Memory B cell (primary cell): ENCODE results near the gene RGPD5.
"Not testable (repeated sequence)": the region's sequence is repeated elsewhere in the genome, so short reads cannot be mapped to it uniquely, and the experiment has no call there.

Experiments
- ATAC-seq: fragments of 150-1000 bp; cut with Tn5 transposase; 2 replicates; pipeline ENCODE4 v1.10.0; 2021; ENCODE audit warnings: low read depth, mild to moderate bottlenecking, moderate library complexity
- DNase-seq, 2 donors: peaks; one replicate each; pipeline ENCODE4 v3.0.0; 2022; ENCODE audit warnings: low spot score in 2 of 2
- H3K27ac Mint-ChIP-seq: one replicate; pipeline ENCODE4 v1.8.0; 2022; ENCODE audit warnings: mild to moderate bottlenecking, moderate library complexity, mixed read lengths
- H3K27me3 Mint-ChIP-seq: one replicate; pipeline ENCODE4 v1.8.0; 2022; ENCODE audit warnings: mixed read lengths
- H3K36me3 Mint-ChIP-seq: one replicate; pipeline ENCODE4 v1.8.0; 2022; ENCODE audit warnings: mild to moderate bottlenecking, mixed read lengths
- H3K4me1 Mint-ChIP-seq: one replicate; pipeline ENCODE4 v1.8.0; 2022; ENCODE audit warnings: mixed read lengths
- H3K4me3 Mint-ChIP-seq: one replicate; pipeline ENCODE4 v1.8.0; 2022; ENCODE audit warnings: mild to moderate bottlenecking, moderate library complexity, mixed read lengths
- H3K9me3 Mint-ChIP-seq: one replicate; pipeline ENCODE4 v1.8.0; 2022; ENCODE audit warnings: mixed read lengths

RGPD5 gene

GRCh38 chr2:109794074-109794737 is at the start of gene RGPD5:
RGPD5 (plus strand) TSS chr2:109794305; CDS start chr2:109794466, 161 bp downstream.
- ATAC-seq, result peak; percentile 98
- H3K4me3 Mint-ChIP-seq, H3K4me1 Mint-ChIP-seq, H3K27ac Mint-ChIP-seq, H3K9me3 Mint-ChIP-seq, DNase-seq, H3K36me3 Mint-ChIP-seq, H3K27me3 Mint-ChIP-seq: not testable (repeated sequence)

GRCh38 chr2:109751572-109751971 is 42.5 kb upstream of the RGPD5 start:
- H3K36me3 Mint-ChIP-seq, H3K27ac Mint-ChIP-seq, ATAC-seq, DNase-seq, H3K4me1 Mint-ChIP-seq, H3K27me3 Mint-ChIP-seq, H3K4me3 Mint-ChIP-seq, H3K9me3 Mint-ChIP-seq: not testable (repeated sequence)

- not testable (repeated sequence) for H3K27ac Mint-ChIP-seq, H3K4me3 Mint-ChIP-seq, ATAC-seq, H3K27me3 Mint-ChIP-seq, DNase-seq, H3K4me1 Mint-ChIP-seq, H3K9me3 Mint-ChIP-seq, H3K36me3 Mint-ChIP-seq
Measured at GRCh38 chr2:109757163-109757824, 36.8 kb upstream of the RGPD5 start.

GRCh38 chr2:109760265-109761042 is 33.7 kb upstream of the RGPD5 start:
- H3K4me1 Mint-ChIP-seq, H3K27me3 Mint-ChIP-seq, H3K9me3 Mint-ChIP-seq, H3K27ac Mint-ChIP-seq, H3K4me3 Mint-ChIP-seq, H3K36me3 Mint-ChIP-seq: not testable (repeated sequence)
- peak in 1 of 2 donors; percentile 10 for DNase-seq
- peak; percentile 49 for ATAC-seq

GRCh38 chr2:109761043-109761454 is 33.1 kb upstream of the RGPD5 start:
- H3K4me1 Mint-ChIP-seq, H3K4me3 Mint-ChIP-seq, H3K36me3 Mint-ChIP-seq, H3K9me3 Mint-ChIP-seq, DNase-seq, H3K27me3 Mint-ChIP-seq, H3K27ac Mint-ChIP-seq: not testable (repeated sequence)
- ATAC-seq, result peak; percentile 68

GRCh38 chr2:109761976-109762375 is 32.1 kb upstream of the RGPD5 start:
- not testable (repeated sequence) for H3K4me3 Mint-ChIP-seq, H3K4me1 Mint-ChIP-seq, ATAC-seq, H3K36me3 Mint-ChIP-seq, DNase-seq, H3K9me3 Mint-ChIP-seq, H3K27ac Mint-ChIP-seq, H3K27me3 Mint-ChIP-seq

- H3K27me3 Mint-ChIP-seq, H3K4me1 Mint-ChIP-seq, H3K36me3 Mint-ChIP-seq, H3K9me3 Mint-ChIP-seq, DNase-seq, H3K4me3 Mint-ChIP-seq, ATAC-seq, H3K27ac Mint-ChIP-seq: not testable (repeated sequence)
Measured at GRCh38 chr2:109766074-109766473, 28.0 kb upstream of the RGPD5 start.

GRCh38 chr2:109766886-109767578 is 27.1 kb upstream of the RGPD5 start:
- H3K27ac Mint-ChIP-seq, H3K4me3 Mint-ChIP-seq, H3K27me3 Mint-ChIP-seq, H3K4me1 Mint-ChIP-seq, DNase-seq, ATAC-seq, H3K9me3 Mint-ChIP-seq, H3K36me3 Mint-ChIP-seq: not testable (repeated sequence)

- DNase-seq, result not testable (repeated sequence)
Measured at GRCh38 chr2:109768934-109769333, 25.2 kb upstream of the RGPD5 start.

GRCh38 chr2:109779118-109779517 is 15.0 kb upstream of the RGPD5 start:
- H3K27ac Mint-ChIP-seq, H3K4me3 Mint-ChIP-seq, H3K36me3 Mint-ChIP-seq, H3K27me3 Mint-ChIP-seq, ATAC-seq, H3K4me1 Mint-ChIP-seq, H3K9me3 Mint-ChIP-seq, DNase-seq: not testable (repeated sequence)

More at GRCh38 chr2:109768934-109769333, 25.2 kb upstream of the RGPD5 start:
- H3K4me3 Mint-ChIP-seq, H3K36me3 Mint-ChIP-seq, H3K27me3 Mint-ChIP-seq, H3K9me3 Mint-ChIP-seq, ATAC-seq, H3K27ac Mint-ChIP-seq, H3K4me1 Mint-ChIP-seq: not testable (repeated sequence)

- not testable (repeated sequence) for H3K9me3 Mint-ChIP-seq, H3K27me3 Mint-ChIP-seq, DNase-seq, H3K4me1 Mint-ChIP-seq, H3K36me3 Mint-ChIP-seq, H3K27ac Mint-ChIP-seq, H3K4me3 Mint-ChIP-seq, ATAC-seq
Measured at GRCh38 chr2:109781147-109781816, 12.8 kb upstream of the RGPD5 start.

GRCh38 chr2:109782446-109782993 is 11.6 kb upstream of the RGPD5 start:
- not testable (repeated sequence) for H3K36me3 Mint-ChIP-seq, H3K4me1 Mint-ChIP-seq, DNase-seq, H3K27ac Mint-ChIP-seq, ATAC-seq, H3K9me3 Mint-ChIP-seq, H3K27me3 Mint-ChIP-seq, H3K4me3 Mint-ChIP-seq

GRCh38 chr2:109791530-109792279 is 2.4 kb upstream of the RGPD5 start:
- H3K4me1 Mint-ChIP-seq, H3K27me3 Mint-ChIP-seq, DNase-seq, H3K4me3 Mint-ChIP-seq, H3K27ac Mint-ChIP-seq, H3K9me3 Mint-ChIP-seq, H3K36me3 Mint-ChIP-seq, ATAC-seq: not testable (repeated sequence)
